C4-2B (cell line): Measurements from ENCODE around the gene HPCAL1.

ENCODE experiments used
- H3K27ac ChIP-seq: fragments of 450-650 bp; 2 replicates; pipeline ENCODE4 v1.5.1; 2017
- CTCF ChIP-seq: fragments of 450-650 bp; conservative IDR thresholded peaks from 2 replicates; pipeline ENCODE4 v1.5.1; 2017; ENCODE audit warnings: mild to moderate bottlenecking
- ZFX ChIP-seq: fragments of 450-650 bp; IDR thresholded peaks from 2 replicates; pipeline ENCODE4 v1.6.1; 2017

The HPCAL1 gene

DNA sequence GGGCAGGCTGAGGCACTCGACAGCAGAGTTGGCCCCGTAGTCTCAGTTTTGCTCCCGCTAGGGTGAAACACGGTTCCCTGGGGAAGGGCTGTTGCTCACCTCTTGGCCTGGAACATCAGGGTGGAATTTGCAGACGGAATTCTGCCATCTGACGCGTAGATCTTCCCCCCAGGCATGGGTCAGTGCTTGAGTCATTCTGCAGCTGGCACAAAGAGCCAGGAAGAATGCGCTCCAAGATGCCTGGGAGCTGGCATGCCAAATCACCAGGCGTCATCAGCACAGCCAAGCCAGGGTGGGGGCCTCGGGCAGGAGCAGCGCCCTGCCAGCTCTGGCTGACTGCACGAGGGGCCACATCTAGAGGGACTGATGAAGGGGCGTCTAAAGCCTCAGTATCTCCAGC lies 102.7 kb downstream of the HPCAL1 start:
- TF ChIP-seq ZFX (no peak), CTCF (no peak)
- peak overlapping the region; percentile 31 for H3K27ac ChIP-seq

DNA sequence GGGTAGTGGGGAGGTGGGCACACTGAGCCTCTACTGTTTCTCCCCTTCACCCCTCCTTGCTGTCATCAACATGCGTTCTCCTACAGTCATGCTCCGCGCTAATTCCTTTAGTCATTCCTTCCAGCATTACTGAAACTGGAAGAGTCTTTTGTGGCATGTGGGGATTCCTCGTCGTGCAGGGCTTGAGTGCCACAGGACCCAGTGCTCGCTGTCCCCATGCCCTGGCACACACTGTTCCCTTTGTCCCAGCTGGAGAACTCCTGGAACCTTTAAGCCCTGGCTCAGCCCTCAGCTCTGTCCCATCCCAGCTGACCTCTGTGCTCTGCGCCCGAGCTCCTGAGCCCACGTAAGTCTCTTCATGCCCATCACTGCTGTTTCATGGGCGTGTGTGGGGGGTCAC lies 103.3 kb downstream of the HPCAL1 start:
- H3K27ac ChIP-seq = no peak overlapping the region

GRCh38 chr2:10406491-10407188 lies 103.9 kb downstream of the HPCAL1 start:
- no peak for TF ChIP-seq ZFX
- no peak for TF ChIP-seq CTCF
- no peak overlapping the region for H3K27ac ChIP-seq

More for the DNA sequence above, 103.3 kb downstream of the HPCAL1 start:
- TF ChIP-seq CTCF (no peak), ZFX (no peak)

DNA sequence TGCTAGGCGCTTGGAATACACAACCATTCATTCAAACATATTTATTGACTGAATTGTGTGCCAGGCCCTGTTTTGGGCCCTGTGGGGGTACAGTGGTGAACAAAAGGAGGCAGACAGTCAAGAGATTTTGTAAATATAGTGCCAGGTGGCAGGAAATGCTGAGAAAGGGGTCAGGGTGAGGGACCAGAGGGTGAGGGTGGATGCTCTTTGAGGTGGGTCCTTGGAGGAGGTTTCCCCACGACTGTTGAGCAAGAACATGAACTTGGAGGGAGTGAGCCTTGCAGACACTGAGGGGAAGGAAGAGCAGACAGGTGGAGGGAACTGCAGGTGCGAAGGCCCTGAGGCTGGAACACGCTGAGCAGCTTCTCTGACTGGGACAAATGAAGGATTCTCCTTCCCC lies 104.7 kb downstream of the HPCAL1 start:
- H3K27ac ChIP-seq = peak overlapping the region; percentile 60
- TF ChIP-seq CTCF (no peak), ZFX (no peak)

DNA sequence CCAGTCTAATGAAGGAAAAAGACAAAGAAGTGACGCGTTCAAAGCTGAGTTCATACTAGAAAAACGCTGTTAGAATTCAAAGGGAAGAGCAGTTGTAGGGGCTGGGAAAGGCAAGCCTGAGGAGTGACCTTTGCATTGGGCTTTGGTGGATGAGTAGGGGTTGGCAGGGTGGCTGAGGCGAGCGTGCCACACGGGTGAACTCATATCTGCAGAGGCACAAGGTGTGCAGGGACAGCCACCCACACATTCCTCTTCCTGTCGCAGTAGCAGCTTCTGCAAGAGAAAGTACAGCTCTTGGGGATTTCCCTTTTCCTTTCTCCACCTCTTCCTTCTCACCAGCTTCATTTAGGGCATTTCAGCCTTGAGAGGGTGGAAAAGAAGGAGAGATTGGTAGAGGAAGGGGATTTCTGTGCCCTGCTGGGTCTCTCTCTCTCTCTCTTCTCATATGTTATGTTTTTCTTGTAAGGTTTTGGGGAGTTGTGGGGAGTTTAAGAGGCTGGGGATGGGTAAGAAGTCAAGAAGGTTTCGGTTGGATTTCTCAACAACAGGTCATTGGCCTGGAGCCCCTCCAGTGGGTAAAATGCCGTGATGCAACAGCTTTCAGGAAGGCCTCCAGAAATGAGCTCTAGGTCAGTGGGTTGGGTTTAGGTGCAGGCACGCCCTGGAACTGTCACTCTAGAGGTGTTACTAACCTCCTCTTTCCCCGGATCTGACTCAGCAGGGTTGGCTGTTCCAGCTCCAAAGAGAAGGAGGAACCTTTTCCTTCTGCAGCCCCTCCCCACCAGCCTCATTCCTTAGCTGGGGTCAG lies 105.3 kb downstream of the HPCAL1 start:
- TF ChIP-seq ZFX (no peak), CTCF (no peak)
- peak overlapping the region; percentile 60 for H3K27ac ChIP-seq

DNA sequence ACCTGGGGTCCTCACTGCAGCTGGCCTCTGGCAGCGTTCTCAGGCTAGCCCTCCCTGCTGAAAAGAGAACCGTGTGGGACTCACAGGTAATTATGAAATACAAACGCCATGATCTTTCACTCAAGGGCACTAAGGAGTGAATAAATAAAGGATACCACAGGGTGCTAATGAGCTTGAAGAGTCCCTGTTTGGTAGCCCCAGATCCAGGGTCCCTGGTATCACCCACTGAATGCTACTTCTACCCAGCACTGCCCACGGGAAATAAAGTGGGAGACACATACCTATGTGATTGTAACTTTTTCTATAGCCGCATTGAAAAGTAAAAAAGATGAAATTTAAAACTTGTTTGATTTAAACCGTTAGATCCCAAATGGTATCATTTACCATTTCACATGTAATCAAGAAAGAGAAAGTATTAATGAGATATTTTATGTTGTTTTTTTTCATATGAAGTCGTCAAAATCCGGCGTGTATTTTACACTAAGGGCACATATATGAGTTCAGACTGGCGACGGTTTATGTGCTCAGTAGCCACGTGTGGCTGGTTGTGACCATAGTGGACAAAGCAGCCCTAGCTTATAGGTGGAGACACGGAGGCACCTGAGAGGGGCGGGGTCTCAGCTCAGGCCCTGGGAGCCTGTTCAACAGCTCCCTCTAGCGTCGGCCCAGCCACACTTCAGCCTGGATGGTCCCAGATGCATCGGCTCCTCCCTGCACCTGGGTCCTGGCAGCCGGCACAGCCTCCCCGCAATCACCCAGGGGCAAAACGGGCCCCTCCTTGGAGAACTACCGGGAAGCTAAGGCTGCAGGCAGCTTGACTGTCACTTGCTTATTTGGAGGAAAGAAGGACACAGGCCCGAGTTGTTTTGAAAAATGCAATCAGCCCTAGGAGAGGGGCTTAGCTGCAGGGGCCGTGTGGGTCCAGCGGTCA lies 106.2 kb downstream of the HPCAL1 start:
- peak overlapping the region; percentile 60 for H3K27ac ChIP-seq

More for the DNA sequence above, 106.2 kb downstream of the HPCAL1 start:
- TF ChIP-seq CTCF = peak; percentile 98
- no peak for TF ChIP-seq ZFX
